AG04449 (cell line): ENCODE measurements around the gene CREM.

Source experiments
- CTCF ChIA-PET: fragments of 350-600 bp; formaldehyde crosslinking; extraction: SDS; loops from one replicate; lab custom pipeline; 2021; ENCODE audit warnings: antibody characterized with exemption; lab: Yijun Ruan, JAX
- POLR2A ChIA-PET: fragments of 400-600, 350-600 bp; formaldehyde crosslinking; extraction: SDS; loops from one replicate; lab custom pipeline; 2020; ENCODE audit warnings: antibody characterized with exemption, inconsistent platforms; lab: Yijun Ruan, JAX
- DNase-seq: peaks from one replicate; pipeline ENCODE4 v3.0.0-alpha.2; 2010; ENCODE audit warnings: low read depth, low spot score
- H3K4me3 ChIP-seq: 2 replicates; pipeline ENCODE4 v1.5.1; 2011; ENCODE audit warnings: low read depth, mild to moderate bottlenecking, control low read depth, low read length
- CTCF ChIP-seq: IDR thresholded peaks from one replicate; pipeline ENCODE4 v1.5.1; 2011; ENCODE audit warnings: mild to moderate bottlenecking, moderate library complexity, low read length, control low read depth, inconsistent platforms; ENCODE audit not compliant: insufficient read depth; ENCODE audit errors: missing control alignments

The CREM gene

GRCh38 chr10:35195361-35196306 lies 69.0 kb downstream of the CREM start:
- ChIA-PET POLR2A (interaction anchor here (2.0 kb wide), 1 partner anchor 68 kb away, joined by 17 read pairs; the partner anchor contains the start of gene CREM), CTCF (interaction anchor here (0.6 to 3.4 kb wide), 37 partner anchors 10 to 540 kb away, joined by 3 to 53 read pairs (median 5); partner anchors contain the start of gene CREM)
- TF ChIP-seq CTCF, result peak; percentile 52
- peak overlapping the region; percentile 50 for H3K4me3 ChIP-seq
- DNase-seq, result peak; percentile 82

GRCh38 chr10:35200487-35200886 lies 73.8 kb downstream of the CREM start:
- no peak overlapping the region for H3K4me3 ChIP-seq
- CTCF ChIA-PET, result interaction anchor here (0.7 to 1.3 kb wide), 5 partner anchors 8 to 79 kb away, joined by 3 to 7 read pairs (median 3); no protein-coding TSS in a partner anchor
- no peak for TF ChIP-seq CTCF
- DNase-seq, result no peak
- POLR2A ChIA-PET, result no interaction called here

GRCh38 chr10:35201234-35201633 lies 74.6 kb downstream of the CREM start:
- CTCF ChIA-PET, result interaction anchor here (0.8 to 1.4 kb wide), 2 partner anchors 16 to 81 kb away, joined by 3 to 6 read pairs; no protein-coding TSS in a partner anchor
- no peak for DNase-seq
- no peak overlapping the region for H3K4me3 ChIP-seq
- POLR2A ChIA-PET, result no interaction called here
- no peak for TF ChIP-seq CTCF

GRCh38 chr10:35202050-35202449 lies 75.4 kb downstream of the CREM start:
- no peak for DNase-seq
- POLR2A ChIA-PET, result no interaction called here
- CTCF ChIA-PET, result interaction anchor here (0.6 to 1.4 kb wide), 3 partner anchors 30 to 192 kb away, joined by 3 to 6 read pairs (median 3); no protein-coding TSS in a partner anchor
- no peak overlapping the region for H3K4me3 ChIP-seq
- no peak for TF ChIP-seq CTCF

GRCh38 chr10:35203745-35204144 lies 77.1 kb downstream of the CREM start:
- no peak for DNase-seq
- no peak overlapping the region for H3K4me3 ChIP-seq
- POLR2A ChIA-PET, result no interaction called here
- CTCF ChIA-PET, result interaction anchor here (1.4 to 5.7 kb wide), 7 partner anchors 8 to 86 kb away, joined by 3 to 53 read pairs (median 10); no protein-coding TSS in a partner anchor
- no peak for TF ChIP-seq CTCF

- no peak for TF ChIP-seq CTCF
- ChIA-PET POLR2A (no interaction called here), CTCF (interaction anchor here (0.7 to 5.7 kb wide), 11 partner anchors 9 to 104 kb away, joined by 3 to 53 read pairs (median 4); no protein-coding TSS in a partner anchor)
- no peak for DNase-seq
- H3K4me3 ChIP-seq, result no peak overlapping the region
These were observed 78.1 kb downstream of the CREM start for GRCh38 chr10:35204650-35205319.
